OCI-LY1 (cell line): ENCODE results near the gene PTPRCAP.
A peak's percentile ranks its signal among the peaks of the same experiment; 100 is the strongest.
"Not testable (repeated sequence)": the region's sequence is repeated elsewhere in the genome, so short reads cannot be mapped to it uniquely, and the experiment has no call there.

Source experiments
- H2AFZ ChIP-seq: fragments of 200-600 bp; sonication (generic), shearing (Covaris generic); 2 replicates; pipeline ENCODE4 v1.6.0; 2014; ENCODE audit warnings: antibody characterized with exemption, mild to moderate bottlenecking, low read length
- H3F3A ChIP-seq: fragments of 200-600 bp; sonication (generic), shearing (Covaris generic); 2 replicates; pipeline ENCODE4 v1.6.0; 2014; ENCODE audit warnings: mild to moderate bottlenecking, antibody characterized with exemption, low read length, moderate library complexity; ENCODE audit not compliant: insufficient read depth
- H3K27ac ChIP-seq: fragments of 200-600 bp; sonication (generic); 2 replicates; pipeline ENCODE4 v1.5.1; 2014; ENCODE audit warnings: low read length, mixed run types, mild to moderate bottlenecking, low read depth; ENCODE audit not compliant: poor library complexity, severe bottlenecking
- H3K27me3 ChIP-seq: fragments of 200-600 bp; sonication (generic); 2 replicates; pipeline ENCODE4 v1.6.0; 2014; ENCODE audit warnings: antibody characterized with exemption, mild to moderate bottlenecking, low read length, moderate library complexity; ENCODE audit not compliant: insufficient read depth
- H3K36me3 ChIP-seq: fragments of 200-600 bp; sonication (generic); 2 replicates; pipeline ENCODE4 v1.6.1; 2014; ENCODE audit warnings: mild to moderate bottlenecking, antibody characterized with exemption, low read length, moderate library complexity, mixed read lengths; ENCODE audit not compliant: insufficient read depth
- H3K4me1 ChIP-seq: fragments of 200-600 bp; sonication (generic); 2 replicates; pipeline ENCODE4 v1.5.1; 2014; ENCODE audit warnings: mild to moderate bottlenecking, low read length, moderate library complexity; ENCODE audit not compliant: insufficient read depth, severe bottlenecking
- H3K4me2 ChIP-seq: fragments of 200-600 bp; sonication (generic), shearing (Covaris generic); 2 replicates; pipeline ENCODE4 v1.6.1; 2014; ENCODE audit warnings: low read length
- H3K4me3 ChIP-seq: fragments of 200-600 bp; sonication (generic); 2 replicates; pipeline ENCODE4 v1.5.1; 2014; ENCODE audit warnings: low read length, low read depth, mild to moderate bottlenecking, mixed read lengths; ENCODE audit not compliant: poor library complexity, severe bottlenecking
- H3K79me2 ChIP-seq: fragments of 200-600 bp; shearing (Covaris generic); 2 replicates; pipeline ENCODE4 v1.6.1; 2016; ENCODE audit warnings: mixed run types, low read length, mixed read lengths; ENCODE audit not compliant: insufficient read depth
- H3K9ac ChIP-seq: fragments of 200-600 bp; sonication (generic), shearing (Covaris generic); 2 replicates; pipeline ENCODE4 v1.6.1; 2014; ENCODE audit warnings: mild to moderate bottlenecking, low read length, mixed read lengths
- H3K9me2 ChIP-seq: fragments of 200-600 bp; sonication (generic), shearing (Covaris generic); 2 replicates; pipeline ENCODE4 v1.6.1; 2014; ENCODE audit warnings: low read depth, mild to moderate bottlenecking, low read length, mixed read lengths
- H3K9me3 ChIP-seq: fragments of 200-600 bp; shearing (Covaris generic); 2 replicates; pipeline ENCODE4 v1.6.1; 2014; ENCODE audit warnings: low read length, mixed read lengths
- H4K20me1 ChIP-seq: fragments of 200-600 bp; sonication (generic), shearing (Covaris generic); 2 replicates; pipeline ENCODE4 v1.6.0; 2016; ENCODE audit warnings: mild to moderate bottlenecking, low read length; ENCODE audit not compliant: insufficient read depth
- CTCF ChIP-seq: fragments of 200-600 bp; sonication (generic), shearing (Covaris generic); IDR thresholded peaks from 2 replicates; pipeline ENCODE4 v1.5.1; 2017; ENCODE audit warnings: mild to moderate bottlenecking, antibody characterized with exemption, low read length, moderate library complexity, mixed read lengths
- EZH2 ChIP-seq: fragments of 200-600 bp; sonication (generic), shearing (Covaris generic); IDR thresholded peaks from 2 replicates; pipeline ENCODE4 v1.8.0; 2017; ENCODE audit warnings: borderline replicate concordance, mixed run types, mild to moderate bottlenecking, antibody characterized with exemption, low read length, moderate library complexity, mixed read lengths

Gene PTPRCAP

GRCh38 chr11:67437082-67437808 is at the start of gene PTPRCAP:
TSS of gene PTPRCAP (minus strand) at chr11:67437682. CDS start at chr11:67437619, 63 bp downstream.
- Histone ChIP-seq H3F3A (0 out of 2 replicates have a peak, but pooled peaks cover 1% of the 10 kb centered on the region), H3K27me3 (no peaks in the 10 kb centered on the region), H3K4me1 (peaks cover 97% of the 10 kb centered on the region), H3K79me2 (no peaks in the 10 kb centered on the region), H3K4me3 (peak within 1 kb of the TSS; percentile 79), H3K4me2 (peak within 1 kb of the TSS; percentile 89), H2AFZ (no peak within 1 kb of the TSS), H3K36me3 (peaks cover 43% of the 10 kb centered on the region), H3K9ac (peak within 1 kb of the TSS; percentile 92), H3K9me3 (no peaks in the 10 kb centered on the region), H3K27ac (peak within 1 kb of the TSS; percentile 97), H4K20me1 (no peaks in the 10 kb centered on the region), H3K9me2 (no peaks in the 10 kb centered on the region)
- TF ChIP-seq CTCF (no peak), EZH2 (no peak)

GRCh38 chr11:67486481-67487195 is 49.2 kb upstream of the PTPRCAP start:
- peak overlapping the region; percentile 4 for H3K4me3 ChIP-seq

GRCh38 chr11:67485873-67486361 is 48.4 kb upstream of the PTPRCAP start:
- H3F3A ChIP-seq, H3K9ac ChIP-seq, H3K27me3 ChIP-seq, H2AFZ ChIP-seq, H4K20me1 ChIP-seq, H3K9me3 ChIP-seq, H3K79me2 ChIP-seq, H3K9me2 ChIP-seq: not testable (repeated sequence)
- H3K36me3 ChIP-seq = peaks cover 30% of the 10 kb centered on the region; the same call in 1 of the 2 replicates
- H3K4me3 ChIP-seq = peak overlapping the region; percentile 4
- H3K4me1 ChIP-seq = peaks cover 53% of the 10 kb centered on the region
- H3K27ac ChIP-seq = peak overlapping the region; percentile 91
- peak overlapping the region; percentile 45 for H3K4me2 ChIP-seq

More at GRCh38 chr11:67486481-67487195, 49.2 kb upstream of the PTPRCAP start:
- H3K27ac ChIP-seq = peak overlapping the region; percentile 91
- H3K79me2 ChIP-seq = no peaks in the 10 kb centered on the region
- peak overlapping the region; percentile 45; the same call in 1 of the 2 replicates for H3K4me2 ChIP-seq
- no peaks in the 10 kb centered on the region for H3K9me2 ChIP-seq
- H3F3A ChIP-seq = 0 out of 2 replicates have a peak, but pooled peaks cover 2% of the 10 kb centered on the region
- peaks cover 37% of the 10 kb centered on the region; the same call in 1 of the 2 replicates for H3K36me3 ChIP-seq
- no peaks in the 10 kb centered on the region for H3K9me3 ChIP-seq
- H2AFZ ChIP-seq = no peak overlapping the region
- no peaks in the 10 kb centered on the region for H3K27me3 ChIP-seq
- TF ChIP-seq CTCF (no peak), EZH2 (no peak)
- H3K4me1 ChIP-seq = peaks cover 53% of the 10 kb centered on the region
- H4K20me1 ChIP-seq = no peaks in the 10 kb centered on the region
- peak overlapping the region; percentile 2; the same call in 1 of the 2 replicates for H3K9ac ChIP-seq
